ENCODE measurements around the gene METTL21A. TPM values are rescaled to one million over a fixed set of nuclear protein-coding genes. Genes with fewer than 3 reads are reported as not detected.

METTL21A gene
- total and polyA plus RNA-seq, 2 of the 13 experiments (the other 11 are each of a cell fraction or from before 2014, with no cell fraction given): 42.4 to 61.2 TPM

DNA sequence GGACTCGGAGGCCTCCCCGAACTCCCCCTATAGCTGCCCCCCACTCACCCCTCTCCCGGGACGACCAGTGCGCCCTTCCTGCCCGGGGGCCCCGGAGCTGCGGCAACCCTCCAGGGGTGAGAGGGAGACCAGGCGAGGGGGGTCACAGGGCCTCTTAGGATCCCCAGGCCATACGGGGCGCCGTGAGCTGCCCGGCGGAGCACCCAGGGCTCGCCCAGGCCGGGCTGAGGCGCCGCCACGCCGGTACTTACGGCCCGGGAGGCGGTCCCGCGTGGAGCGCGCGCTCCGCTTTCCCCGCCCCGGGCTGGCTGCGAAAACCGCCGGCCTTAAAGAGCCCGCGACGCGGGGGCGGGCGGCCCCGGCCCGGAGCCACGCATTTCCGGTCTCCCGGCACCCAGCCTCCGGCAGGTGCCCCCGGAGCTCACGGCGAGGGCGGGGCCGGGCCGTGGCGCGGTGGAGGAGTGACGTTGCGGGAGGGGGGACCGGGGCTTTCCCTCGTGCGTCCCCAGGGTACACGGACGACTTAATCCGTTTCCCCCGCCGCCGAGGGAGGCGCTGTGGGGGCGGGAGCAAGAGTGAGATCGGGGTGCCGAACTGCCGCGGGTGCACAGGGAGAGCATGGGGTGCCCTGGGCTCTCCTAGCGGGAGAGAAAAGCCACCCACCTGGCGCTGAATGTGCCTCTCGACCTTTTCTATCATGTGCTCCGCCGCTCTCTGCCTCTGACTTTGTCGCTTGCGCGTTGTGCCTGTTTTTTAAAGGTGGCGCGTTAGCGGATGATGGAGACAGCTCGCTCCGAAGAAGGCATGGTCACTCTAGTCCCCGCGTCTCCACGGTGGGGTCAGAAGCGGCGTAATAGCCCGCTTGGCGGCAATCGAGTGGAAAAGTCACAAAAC lies at the start of gene METTL21A (continued):
- TF ChIP-seq ARHGAP35 (CRISPR knock-in tag; IDR thresholded peaks at IDR 0.05; ENCODE audit: borderline replicate concordance) (peak; percentile 89), ZNF720 (CRISPR knock-in tag; IDR thresholded peaks at IDR 0.05) (no peak), MBNL3 (CRISPR knock-in tag; conservative IDR thresholded peaks at IDR 0.05) (no peak), ZNF577 (CRISPR knock-in tag; IDR thresholded peaks at IDR 0.05; ENCODE audit: borderline replicate concordance, low read depth) (no peak), ZBTB42 (CRISPR knock-in tag; IDR thresholded peaks at IDR 0.05) (0 out of 2 replicates have a peak, but pooled peaks have one; percentile 32), ZNF816 (CRISPR knock-in tag; IDR thresholded peaks at IDR 0.05; ENCODE audit: borderline replicate concordance) (peak; percentile 92), ZNF879 (CRISPR knock-in tag; IDR thresholded peaks at IDR 0.05) (no peak), SMYD3 (CRISPR knock-in tag; IDR thresholded peaks at IDR 0.05) (peak; percentile 63; the same call in 1 of the 2 replicates), ZNF772 (CRISPR knock-in tag; IDR thresholded peaks at IDR 0.05) (peak; percentile 73; the same call in 1 of the 2 replicates), HIVEP1 (CRISPR knock-in tag; IDR thresholded peaks at IDR 0.05) (peak; percentile 99), SOX5 (CRISPR knock-in tag; IDR thresholded peaks at IDR 0.05; ENCODE audit: borderline replicate concordance) (peak; percentile 60; the same call in 1 of the 2 replicates), NR2C2 (CRISPR knock-in tag; IDR thresholded peaks at IDR 0.05; ENCODE audit: borderline replicate concordance) (peak; percentile 56; the same call in 1 of the 2 replicates), ZNF296 (CRISPR knock-in tag; conservative IDR thresholded peaks at IDR 0.05) (no peak; the same call in 1 of the 2 replicates)
- TF ChIP-seq, protein P1, sequence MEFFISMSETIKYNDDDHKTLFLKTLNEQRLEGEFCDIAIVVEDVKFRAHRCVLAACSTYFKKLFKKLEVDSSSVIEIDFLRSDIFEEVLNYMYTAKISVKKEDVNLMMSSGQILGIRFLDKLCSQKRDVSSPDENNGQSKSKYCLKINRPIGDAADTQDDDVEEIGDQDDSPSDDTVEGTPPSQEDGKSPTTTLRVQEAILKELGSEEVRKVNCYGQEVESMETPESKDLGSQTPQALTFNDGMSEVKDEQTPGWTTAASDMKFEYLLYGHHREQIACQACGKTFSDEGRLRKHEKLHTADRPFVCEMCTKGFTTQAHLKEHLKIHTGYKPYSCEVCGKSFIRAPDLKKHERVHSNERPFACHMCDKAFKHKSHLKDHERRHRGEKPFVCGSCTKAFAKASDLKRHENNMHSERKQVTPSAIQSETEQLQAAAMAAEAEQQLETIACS (CRISPR knock-in tag; IDR thresholded peaks at IDR 0.05): peak; percentile 74
- TF ChIP-seq, protein P2, sequence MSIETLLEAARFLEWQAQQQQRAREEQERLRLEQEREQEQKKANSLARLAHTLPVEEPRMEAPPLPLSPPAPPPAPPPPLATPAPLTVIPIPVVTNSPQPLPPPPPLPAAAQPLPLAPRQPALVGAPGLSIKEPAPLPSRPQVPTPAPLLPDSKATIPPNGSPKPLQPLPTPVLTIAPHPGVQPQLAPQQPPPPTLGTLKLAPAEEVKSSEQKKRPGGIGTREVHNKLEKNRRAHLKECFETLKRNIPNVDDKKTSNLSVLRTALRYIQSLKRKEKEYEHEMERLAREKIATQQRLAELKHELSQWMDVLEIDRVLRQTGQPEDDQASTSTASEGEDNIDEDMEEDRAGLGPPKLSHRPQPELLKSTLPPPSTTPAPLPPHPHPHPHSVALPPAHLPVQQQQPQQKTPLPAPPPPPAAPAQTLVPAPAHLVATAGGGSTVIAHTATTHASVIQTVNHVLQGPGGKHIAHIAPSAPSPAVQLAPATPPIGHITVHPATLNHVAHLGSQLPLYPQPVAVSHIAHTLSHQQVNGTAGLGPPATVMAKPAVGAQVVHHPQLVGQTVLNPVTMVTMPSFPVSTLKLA (IDR thresholded peaks at IDR 0.05): peak; percentile 26; the same call in 1 of the 2 replicates
- TF ChIP-seq, protein P3, sequence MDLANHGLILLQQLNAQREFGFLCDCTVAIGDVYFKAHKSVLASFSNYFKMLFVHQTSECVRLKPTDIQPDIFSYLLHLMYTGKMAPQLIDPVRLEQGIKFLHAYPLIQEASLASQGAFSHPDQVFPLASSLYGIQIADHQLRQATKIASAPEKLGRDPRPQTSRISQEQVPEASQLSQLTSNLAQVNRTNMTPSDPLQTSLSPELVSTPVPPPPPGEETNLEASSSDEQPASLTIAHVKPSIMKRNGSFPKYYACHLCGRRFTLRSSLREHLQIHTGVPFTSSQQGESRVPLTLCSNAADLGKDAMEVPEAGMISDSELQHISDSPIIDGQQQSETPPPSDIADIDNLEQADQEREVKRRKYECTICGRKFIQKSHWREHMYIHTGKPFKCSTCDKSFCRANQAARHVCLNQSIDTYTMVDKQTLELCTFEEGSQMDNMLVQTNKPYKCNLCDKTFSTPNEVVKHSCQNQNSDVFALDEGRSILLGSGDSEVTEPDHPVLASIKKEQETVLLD (CRISPR knock-in tag; IDR thresholded peaks at IDR 0.05; ENCODE audit: low read depth): peak; percentile 100
- TF ChIP-seq, protein P4, sequence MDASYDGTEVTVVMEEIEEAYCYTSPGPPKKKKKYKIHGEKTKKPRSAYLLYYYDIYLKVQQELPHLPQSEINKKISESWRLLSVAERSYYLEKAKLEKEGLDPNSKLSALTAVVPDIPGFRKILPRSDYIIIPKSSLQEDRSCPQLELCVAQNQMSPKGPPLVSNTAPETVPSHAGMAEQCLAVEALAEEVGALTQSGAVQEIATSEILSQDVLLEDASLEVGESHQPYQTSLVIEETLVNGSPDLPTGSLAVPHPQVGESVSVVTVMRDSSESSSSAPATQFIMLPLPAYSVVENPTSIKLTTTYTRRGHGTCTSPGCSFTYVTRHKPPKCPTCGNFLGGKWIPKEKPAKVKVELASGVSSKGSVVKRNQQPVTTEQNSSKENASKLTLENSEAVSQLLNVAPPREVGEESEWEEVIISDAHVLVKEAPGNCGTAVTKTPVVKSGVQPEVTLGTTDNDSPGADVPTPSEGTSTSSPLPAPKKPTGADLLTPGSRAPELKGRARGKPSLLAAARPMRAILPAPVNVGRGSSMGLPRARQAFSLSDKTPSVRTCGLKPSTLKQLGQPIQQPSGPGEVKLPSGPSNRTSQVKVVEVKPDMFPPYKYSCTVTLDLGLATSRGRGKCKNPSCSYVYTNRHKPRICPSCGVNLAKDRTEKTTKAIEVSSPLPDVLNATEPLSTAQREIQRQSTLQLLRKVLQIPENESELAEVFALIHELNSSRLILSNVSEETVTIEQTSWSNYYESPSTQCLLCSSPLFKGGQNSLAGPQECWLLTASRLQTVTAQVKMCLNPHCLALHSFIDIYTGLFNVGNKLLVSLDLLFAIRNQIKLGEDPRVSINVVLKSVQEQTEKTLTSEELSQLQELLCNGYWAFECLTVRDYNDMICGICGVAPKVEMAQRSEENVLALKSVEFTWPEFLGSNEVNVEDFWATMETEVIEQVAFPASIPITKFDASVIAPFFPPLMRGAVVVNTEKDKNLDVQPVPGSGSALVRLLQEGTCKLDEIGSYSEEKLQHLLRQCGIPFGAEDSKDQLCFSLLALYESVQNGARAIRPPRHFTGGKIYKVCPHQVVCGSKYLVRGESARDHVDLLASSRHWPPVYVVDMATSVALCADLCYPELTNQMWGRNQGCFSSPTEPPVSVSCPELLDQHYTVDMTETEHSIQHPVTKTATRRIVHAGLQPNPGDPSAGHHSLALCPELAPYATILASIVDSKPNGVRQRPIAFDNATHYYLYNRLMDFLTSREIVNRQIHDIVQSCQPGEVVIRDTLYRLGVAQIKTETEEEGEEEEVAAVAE (CRISPR knock-in tag; IDR thresholded peaks at IDR 0.05; ENCODE audit: borderline replicate concordance): peak; percentile 73; the same call in 1 of the 2 replicates
- TF ChIP-seq, protein P5, sequence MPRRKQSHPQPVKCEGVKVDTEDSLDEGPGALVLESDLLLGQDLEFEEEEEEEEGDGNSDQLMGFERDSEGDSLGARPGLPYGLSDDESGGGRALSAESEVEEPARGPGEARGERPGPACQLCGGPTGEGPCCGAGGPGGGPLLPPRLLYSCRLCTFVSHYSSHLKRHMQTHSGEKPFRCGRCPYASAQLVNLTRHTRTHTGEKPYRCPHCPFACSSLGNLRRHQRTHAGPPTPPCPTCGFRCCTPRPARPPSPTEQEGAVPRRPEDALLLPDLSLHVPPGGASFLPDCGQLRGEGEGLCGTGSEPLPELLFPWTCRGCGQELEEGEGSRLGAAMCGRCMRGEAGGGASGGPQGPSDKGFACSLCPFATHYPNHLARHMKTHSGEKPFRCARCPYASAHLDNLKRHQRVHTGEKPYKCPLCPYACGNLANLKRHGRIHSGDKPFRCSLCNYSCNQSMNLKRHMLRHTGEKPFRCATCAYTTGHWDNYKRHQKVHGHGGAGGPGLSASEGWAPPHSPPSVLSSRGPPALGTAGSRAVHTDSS (CRISPR knock-in tag; conservative IDR thresholded peaks at IDR 0.05): no peak

All from HepG2 (cell line).